LNCaP clone FGC (cell line): Measurements from ENCODE around the gene SLC9B2.

ENCODE experiments used
- DNase-seq: peaks from one replicate; pipeline ENCODE4 v3.0.0-alpha.2; 2011; ENCODE audit warnings: low read depth
- H3K4me3 ChIP-seq: 2 replicates; pipeline ENCODE4 v1.5.1; 2011; ENCODE audit warnings: mild to moderate bottlenecking, low read depth, low read length, control low read depth
- TF ChIP-seq, protein P1 (sequence below): IDR thresholded peaks from 2 replicates; pipeline ENCODE4 v1.5.1; 2012; ENCODE audit warnings: mild to moderate bottlenecking; ENCODE audit not compliant: control insufficient read depth, insufficient read depth; ENCODE audit errors: extremely low read depth

Gene SLC9B2

DNA sequence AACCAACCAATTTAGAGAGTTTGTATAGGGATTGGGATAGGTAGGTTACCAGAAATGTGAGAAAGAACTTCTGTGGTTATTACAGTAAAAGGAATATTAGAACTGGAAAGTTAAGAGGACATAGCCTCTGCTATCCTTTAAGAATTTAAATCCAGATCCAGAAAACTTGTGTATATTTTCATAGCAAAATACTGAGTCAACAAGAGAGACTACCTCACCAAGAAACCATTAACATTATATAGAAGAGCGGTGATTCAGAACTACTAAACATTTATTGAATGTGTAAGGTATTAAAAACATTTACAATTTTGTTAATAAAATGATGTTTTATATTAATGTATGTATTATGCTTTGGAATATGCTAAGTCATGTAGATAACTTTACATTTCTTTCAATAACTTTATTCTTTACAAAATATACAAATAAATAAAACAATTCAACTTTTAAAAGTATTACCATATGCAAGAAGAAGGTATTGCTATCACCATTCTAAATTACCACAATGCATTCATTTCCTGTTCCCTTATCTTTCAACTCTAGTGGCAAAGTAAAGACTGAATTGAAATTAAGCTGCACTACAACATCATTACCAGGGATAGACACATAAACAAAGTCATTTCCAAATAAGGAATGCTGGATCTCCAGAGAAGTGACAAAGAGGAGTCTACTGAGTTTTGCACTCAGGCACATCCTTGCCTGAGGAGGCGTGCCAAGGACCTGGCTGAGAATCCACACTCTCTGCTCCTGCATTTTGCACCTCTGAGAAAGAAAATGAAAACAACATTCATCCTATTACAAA lies 29.2 kb upstream of the SLC9B2 start:
- DNase-seq: peak; percentile 11
- TF ChIP-seq, protein P1, sequence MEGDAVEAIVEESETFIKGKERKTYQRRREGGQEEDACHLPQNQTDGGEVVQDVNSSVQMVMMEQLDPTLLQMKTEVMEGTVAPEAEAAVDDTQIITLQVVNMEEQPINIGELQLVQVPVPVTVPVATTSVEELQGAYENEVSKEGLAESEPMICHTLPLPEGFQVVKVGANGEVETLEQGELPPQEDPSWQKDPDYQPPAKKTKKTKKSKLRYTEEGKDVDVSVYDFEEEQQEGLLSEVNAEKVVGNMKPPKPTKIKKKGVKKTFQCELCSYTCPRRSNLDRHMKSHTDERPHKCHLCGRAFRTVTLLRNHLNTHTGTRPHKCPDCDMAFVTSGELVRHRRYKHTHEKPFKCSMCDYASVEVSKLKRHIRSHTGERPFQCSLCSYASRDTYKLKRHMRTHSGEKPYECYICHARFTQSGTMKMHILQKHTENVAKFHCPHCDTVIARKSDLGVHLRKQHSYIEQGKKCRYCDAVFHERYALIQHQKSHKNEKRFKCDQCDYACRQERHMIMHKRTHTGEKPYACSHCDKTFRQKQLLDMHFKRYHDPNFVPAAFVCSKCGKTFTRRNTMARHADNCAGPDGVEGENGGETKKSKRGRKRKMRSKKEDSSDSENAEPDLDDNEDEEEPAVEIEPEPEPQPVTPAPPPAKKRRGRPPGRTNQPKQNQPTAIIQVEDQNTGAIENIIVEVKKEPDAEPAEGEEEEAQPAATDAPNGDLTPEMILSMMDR: no peak
- no peak overlapping the region for H3K4me3 ChIP-seq

DNA sequence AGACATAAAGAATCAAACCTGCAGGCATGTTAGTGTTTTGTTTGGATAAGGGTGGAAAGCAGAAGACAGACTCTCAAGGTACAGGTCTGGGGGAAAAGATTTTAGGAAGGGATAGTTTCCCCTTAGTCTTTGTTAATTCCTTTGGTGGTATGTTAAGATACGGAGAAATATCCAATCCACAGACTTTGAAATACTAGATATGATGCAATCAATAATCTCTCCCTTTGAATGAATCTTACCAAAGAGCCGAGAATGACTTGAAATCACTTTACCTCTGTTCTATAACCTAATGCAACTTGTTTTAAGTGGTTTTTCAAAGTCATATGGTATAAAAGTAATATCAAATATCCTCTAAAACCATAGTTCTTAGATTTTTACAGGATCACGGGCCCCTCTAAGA lies 28.3 kb upstream of the SLC9B2 start:
- TF ChIP-seq, protein P1: no peak
- H3K4me3 ChIP-seq: no peak overlapping the region
- no peak for DNase-seq

DNA sequence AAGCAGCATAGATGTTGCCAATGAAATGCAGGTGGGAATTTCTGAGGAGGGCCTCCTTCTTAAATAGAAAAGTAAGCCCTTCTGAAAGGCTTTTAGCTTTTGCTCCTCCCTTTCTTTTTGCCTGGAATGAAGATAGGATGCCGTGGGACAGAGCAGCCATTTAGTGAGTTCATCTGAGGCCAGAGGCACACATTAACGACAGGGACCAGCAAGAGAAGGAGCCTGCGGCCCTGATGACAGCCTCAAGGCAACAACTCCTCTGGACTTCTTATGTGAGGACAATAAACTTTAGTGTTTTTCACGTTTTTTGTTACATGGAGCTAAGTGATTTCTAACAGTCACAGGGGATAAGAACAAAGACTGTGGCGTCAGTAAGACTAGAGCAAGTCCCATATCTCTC lies 24.1 kb upstream of the SLC9B2 start:
- TF ChIP-seq, protein P1: no peak
- H3K4me3 ChIP-seq: no peak overlapping the region
- no peak for DNase-seq

DNA sequence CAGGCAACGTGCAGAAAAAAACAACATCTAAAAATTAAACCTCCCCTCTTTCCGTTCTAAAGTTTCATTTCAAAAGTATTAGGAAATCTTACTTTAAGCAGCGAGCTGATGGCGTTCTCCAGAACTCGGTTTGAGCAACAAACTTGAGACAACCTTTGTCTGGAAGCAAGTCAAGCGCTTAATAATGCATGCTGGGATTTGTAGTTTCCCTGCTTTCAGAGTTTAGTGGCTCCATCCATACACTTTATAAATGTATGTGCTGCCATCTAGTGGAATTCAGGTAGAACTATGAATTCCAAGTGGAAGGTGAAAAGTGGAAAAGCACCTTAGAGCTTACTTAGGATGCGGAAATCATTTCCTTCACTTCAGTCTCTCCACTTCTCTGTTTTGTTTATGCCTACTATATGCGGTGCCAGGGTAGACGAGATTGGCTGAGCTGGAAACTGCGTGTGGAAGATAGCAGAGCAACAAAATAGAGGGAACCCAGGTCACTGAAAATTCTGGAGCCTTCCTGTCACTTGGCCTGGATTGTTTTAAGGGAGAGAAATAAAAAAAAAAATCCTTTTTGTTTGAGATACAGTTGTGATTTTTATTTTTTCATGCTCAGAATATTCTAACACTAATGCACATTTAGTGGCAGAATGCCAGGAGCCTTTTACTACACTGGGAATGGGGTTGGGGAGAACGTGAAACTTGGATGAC lies 23.3 kb upstream of the SLC9B2 start, which contains the start of gene BDH2:
TSS of gene BDH2 (minus strand) at position 144 of the 702 bp plus-strand sequence. CDS start 3,580 bp downstream, outside the sequence.
- peak; percentile 89 for DNase-seq
- peak within 1 kb of the TSS; percentile 46 for H3K4me3 ChIP-seq
- TF ChIP-seq, protein P1: peak; percentile 72

DNA sequence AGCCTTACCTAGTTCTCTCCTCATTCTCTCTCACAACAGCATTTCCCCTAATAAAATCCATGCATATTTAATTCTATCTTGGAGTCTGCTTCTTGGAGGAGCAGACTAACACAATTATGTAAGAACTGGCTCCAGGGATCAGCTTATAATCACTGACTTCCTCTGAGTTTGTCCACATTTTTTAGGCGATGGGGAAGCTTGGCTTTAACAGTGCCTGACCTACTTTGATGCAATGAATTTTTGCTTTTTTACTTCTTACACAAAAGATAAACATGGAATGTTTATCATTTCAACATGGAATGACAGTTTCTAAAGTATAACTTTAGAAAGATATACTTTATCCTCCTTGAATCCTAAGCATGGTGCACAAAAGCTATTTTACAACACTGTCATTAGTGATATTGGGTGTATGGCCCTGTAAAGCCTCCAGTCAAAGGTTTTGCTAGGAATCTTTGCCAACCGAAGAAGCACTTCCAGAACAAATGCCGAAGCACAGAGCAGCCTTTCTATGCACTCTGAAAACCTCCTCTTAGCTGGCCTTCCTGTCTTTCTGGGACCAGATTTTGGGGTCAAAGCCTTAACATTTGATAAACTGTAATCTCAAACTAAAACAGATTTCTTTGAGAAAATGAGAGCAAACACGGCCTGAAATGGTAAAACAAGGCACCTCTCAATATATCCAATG lies 22.3 kb upstream of the SLC9B2 start:
- H3K4me3 ChIP-seq: peak overlapping the region; percentile 46
- TF ChIP-seq, protein P1: no peak
- DNase-seq: no peak

DNA sequence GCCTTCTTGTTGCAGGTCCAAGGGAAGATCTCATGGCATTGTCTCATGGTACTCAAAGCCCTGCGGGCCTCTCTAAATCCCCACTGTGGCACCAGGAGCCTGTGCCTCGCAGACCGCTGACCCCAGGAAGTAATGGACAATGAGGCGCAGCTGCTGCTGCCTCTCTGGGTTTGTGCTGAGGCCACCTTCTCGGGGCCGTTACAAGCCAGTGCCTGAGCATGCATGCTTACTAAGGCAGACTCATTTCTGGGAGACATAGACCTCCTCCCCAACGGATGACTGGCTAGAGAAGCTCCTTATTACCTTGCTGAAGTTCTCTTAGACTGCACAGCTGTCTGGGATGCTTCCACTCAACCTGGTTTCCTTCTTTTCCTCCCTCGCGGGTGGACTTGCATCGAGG lies 21.8 kb upstream of the SLC9B2 start:
- TF ChIP-seq, protein P1: no peak
- DNase-seq: no peak
- H3K4me3 ChIP-seq: no peak overlapping the region
